HTR-8/SVneo (cell line): ENCODE measurements around the gene DNAJC6.
"Not testable (repeated sequence)": the region's sequence is repeated elsewhere in the genome, so short reads cannot be mapped to it uniquely, and the experiment has no call there.

Source experiments
- DNase-seq: peaks from one replicate; pipeline ENCODE4 v3.0.0; 2011; ENCODE audit warnings: low spot score, mixed read lengths; ENCODE audit not compliant: insufficient read length
- FAIRE-seq: peaks from 2 replicates; lab custom pipeline; 2011; peaks lifted over from hg19 to GRCh38; lab: Jason Lieb, UNC

The DNAJC6 gene

GRCh38 chr1:65344171-65344814 lies 35.0 kb downstream of the DNAJC6 start:
- no peak for FAIRE-seq
- DNase-seq: no peak

- DNase-seq (no peak), FAIRE-seq (no peak)
Measured at GRCh38 chr1:65346190-65346589, 36.8 kb downstream of the DNAJC6 start.

DNA sequence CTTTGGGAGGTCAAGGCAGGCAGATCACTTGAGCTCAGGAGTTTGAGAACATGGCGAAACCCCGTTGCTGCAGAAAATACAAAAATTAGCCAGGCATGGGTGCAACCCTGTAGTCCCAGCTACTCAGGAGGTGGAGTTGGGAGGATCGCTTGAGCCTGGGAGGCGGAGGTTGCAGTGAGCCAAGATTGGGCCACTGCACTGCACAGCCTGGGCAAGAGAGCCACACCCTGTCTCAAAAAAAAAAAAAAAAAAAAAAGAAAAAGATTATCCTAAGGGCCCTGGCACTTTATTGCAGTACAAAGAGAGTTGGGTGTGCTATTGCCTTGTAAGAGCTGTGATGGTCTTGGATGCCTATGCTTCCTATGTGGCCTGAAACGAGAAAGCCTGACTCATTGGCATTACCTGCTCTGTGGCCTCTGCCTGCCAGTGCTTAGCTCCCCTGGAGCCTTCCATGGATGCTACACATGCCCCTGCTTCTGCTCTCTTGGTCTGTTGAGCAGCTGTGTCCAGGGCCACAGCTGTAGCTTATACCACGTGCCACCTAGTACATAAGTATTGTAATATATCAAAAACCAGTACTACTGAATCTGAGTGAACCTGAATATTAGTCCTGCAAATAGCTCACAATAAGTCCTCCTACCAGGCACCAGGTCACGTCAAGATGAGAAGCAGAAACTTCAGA lies 45.8 kb downstream of the DNAJC6 start:
- DNase-seq (no peak), FAIRE-seq (no peak)

- DNase-seq (no peak), FAIRE-seq (no peak)
Measured at GRCh38 chr1:65357291-65357960, 48.1 kb downstream of the DNAJC6 start.

- FAIRE-seq (no peak), DNase-seq (no peak)
Measured at GRCh38 chr1:65359888-65360287, 50.5 kb downstream of the DNAJC6 start.

DNA sequence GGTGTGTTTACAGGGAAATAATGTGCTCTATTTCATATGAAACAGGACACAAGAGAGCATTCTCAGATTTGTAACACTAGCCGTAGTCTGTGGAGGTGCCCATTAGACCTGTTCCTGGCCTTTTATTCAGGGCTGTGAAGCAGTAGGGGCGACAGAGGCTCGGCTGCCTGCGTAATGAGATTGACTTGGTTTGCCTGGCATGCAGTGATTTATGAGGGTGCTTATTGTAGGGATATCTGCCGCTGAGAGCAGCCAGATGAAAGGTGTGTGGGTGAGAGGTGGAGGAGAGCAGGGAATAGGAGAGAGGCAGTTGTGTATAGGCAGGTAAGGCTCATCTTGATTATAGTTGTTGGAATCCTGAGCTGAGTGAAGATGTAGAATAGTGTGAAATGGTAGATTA lies 51.3 kb downstream of the DNAJC6 start:
- DNase-seq: no peak
- no peak for FAIRE-seq

DNA sequence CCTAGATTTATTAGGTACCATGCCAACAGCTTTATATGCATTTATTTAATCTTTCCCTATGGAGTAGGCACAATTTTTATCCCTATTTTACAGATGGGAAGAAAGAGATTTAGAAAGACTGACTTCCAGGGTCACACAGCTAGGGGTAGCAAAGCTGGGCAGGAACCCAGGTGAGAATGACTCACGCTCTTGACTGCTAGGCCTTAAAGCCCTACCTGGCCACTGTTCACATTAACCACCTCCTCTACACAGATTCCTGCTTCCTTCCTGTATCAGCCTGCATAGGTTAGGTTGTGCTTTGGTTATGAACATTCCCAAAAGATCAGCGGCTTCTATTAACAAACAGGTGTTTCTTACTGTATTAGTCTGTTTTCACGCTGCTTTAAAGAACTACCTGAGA lies 53.2 kb downstream of the DNAJC6 start:
- no peak for DNase-seq
- FAIRE-seq: no peak

DNA sequence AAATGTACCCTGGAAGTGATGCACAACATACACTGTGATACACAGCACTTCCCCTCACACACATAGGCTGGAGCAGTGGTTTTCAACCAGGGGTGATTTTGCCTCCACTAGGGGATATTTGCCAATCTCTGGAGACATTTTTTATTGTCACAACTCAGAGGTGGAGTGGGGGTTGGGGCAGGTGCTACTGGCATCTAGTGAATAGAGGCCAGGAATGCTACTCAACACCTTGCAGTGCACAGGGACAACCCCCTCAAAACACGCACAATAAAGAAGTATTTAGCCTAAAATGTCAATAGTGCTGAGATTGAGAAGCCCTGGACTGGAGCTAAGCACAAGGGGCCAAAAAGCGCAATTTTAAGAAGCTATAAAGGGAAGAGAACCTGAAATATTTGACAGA lies 54.1 kb downstream of the DNAJC6 start:
- DNase-seq: no peak
- no peak for FAIRE-seq

- no peak for DNase-seq
- no peak for FAIRE-seq
Measured at GRCh38 chr1:65368403-65368802, 59.1 kb downstream of the DNAJC6 start.

DNA sequence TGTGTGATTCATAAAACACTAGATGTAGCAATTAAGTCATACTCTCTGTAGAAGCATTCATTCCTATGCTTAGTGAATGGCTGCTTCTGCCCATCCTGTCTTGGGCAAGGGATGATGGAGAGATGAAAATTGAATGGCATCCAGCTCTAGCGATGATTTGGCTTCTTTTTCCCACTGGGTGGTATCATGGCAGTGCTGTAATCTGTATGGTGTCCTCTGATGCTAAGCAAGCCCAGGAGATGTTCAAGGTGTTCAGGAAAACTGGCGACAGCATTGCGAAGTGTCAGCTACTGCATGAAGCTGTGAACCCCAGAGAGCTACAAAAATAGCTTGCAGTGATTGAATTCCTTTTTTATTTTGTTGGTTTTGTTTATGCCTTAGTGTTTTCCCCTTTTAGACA lies 62.2 kb downstream of the DNAJC6 start:
- no peak for FAIRE-seq
- DNase-seq: no peak

- FAIRE-seq (no peak), DNase-seq (no peak)
Measured at GRCh38 chr1:65372557-65372956, 63.2 kb downstream of the DNAJC6 start.

DNA sequence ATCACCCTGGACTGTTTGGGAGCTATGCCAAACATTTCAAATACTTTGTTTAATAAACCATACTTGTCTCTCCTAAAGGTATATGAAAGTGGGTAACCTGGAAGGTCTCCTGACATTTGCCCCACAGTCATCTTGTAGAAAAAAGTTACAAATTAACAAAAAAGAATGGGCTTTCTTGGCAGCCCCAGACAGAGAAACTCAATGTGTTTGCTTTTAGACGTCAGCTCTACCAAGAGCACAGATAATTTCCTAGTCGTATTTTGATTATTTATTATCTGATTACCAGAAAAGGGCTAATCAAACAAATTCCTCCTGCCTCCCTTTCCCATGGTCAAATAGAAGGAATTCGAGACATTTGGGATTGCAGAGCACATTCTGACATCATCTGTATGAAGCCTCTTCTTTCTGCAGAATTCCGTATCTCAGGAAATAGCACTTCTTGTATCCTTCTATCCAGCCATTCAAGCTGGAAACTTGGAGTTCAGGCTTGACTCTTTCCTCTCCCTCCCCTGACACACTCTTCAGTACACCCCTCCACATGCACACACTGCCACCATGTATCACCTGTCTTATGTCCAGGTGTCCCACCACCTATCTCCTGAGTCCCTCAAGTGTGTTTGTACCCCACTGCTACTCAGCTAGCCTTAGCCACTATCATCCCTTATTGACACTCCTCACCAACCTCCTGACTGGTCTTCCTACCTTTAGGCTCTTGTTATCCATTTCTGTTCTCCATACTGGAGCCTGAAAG lies 68.3 kb downstream of the DNAJC6 start:
- no peak for FAIRE-seq
- DNase-seq: no peak

- FAIRE-seq: no peak
- DNase-seq: no peak
Measured at GRCh38 chr1:65378247-65378946, 69.1 kb downstream of the DNAJC6 start.

DNA sequence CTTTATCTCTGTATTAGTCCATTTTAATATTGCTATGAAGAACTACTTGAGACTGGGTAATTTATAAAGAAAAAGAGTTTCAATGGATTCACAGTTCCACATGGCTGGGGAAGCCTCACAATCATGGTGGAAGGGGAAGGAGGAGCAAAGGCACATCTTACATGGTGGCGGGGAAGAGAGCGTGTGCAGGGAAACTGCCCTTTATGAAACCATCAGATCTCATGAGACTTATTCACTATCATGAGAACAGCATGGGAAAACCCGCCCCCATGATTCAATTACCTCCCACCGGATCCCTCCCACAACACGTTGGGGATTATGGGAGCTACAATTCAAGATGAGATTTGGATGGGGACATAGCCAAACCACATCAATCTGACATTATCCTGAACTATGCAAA lies 75.1 kb downstream of the DNAJC6 start:
- not testable (repeated sequence) for DNase-seq, FAIRE-seq

DNA sequence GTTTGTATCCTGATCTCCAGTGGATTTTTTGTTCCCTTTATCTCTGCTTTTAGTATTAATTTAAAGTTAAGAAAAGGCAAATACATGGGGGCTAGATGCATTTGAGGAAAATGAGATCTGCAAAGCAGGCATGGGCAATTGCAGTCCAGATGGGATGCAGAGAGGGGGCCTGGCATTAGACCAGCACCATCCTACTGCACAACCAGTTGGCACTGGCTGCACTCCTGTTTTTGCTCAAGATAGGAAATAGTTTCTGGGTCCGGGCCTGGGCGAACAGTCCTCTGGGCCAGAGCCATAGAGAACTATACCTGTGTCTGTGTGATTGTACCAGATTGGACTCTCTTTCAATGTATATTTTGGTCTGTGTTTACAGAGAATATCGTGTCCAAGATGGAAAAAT lies 77.1 kb downstream of the DNAJC6 start:
- FAIRE-seq (no peak), DNase-seq (no peak)

DNA sequence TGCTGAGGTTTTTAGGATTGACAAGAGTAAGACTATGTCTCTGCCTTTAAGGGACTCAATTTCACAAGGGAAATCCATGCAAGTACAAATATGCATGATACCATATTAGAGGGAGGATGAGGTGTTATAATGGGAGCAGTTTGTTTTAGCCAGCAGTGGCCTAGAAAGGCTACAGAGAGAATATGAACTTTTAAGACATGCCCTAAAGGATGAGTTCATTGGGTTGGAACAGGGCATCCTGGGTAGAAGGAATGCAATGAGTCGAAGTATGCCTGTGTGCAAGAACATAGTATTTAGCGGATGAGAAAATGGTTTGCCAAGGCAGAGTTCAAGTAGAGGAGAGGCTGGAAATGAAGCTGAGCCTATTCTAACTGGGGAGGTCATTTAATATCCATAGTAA lies 78.5 kb downstream of the DNAJC6 start:
- DNase-seq: no peak
- no peak for FAIRE-seq

DNA sequence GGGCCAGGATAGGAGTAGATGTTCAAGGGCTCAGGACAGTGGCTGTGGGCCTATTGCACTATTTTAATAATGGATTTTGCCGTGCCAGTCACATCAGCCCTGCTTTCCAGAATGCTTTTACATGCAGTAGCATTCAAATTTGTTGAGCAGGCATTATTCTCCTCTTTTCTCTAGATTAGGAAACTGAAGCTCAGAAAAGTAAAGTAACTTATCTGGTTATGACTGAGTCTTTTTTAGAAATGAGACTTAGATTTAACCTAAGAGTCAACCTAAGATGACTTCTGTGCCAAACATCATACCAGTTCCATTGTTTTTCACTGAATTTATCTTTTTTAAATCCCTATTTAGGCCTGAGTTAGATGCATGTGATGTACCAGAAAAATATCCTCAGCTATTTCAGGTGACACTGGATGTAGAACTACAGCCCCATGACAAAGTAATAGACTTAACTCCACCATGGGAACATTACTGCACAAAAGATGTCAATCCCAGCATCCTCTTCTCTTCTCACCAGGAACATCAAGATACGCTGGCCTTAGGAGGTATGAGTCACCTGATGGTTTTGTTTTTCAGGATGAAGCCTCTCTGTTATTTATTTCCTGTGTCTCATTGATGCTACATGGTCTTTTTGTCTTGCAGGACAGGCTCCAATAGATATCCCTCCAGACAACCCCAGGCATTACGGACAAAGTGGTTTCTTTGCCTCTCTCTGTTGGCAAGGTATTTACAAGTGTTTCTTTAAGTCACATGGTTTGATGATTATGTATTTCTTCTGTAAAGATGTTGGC lies 79.8 kb downstream of the DNAJC6 start:
- no peak for FAIRE-seq
- no peak for DNase-seq

DNA sequence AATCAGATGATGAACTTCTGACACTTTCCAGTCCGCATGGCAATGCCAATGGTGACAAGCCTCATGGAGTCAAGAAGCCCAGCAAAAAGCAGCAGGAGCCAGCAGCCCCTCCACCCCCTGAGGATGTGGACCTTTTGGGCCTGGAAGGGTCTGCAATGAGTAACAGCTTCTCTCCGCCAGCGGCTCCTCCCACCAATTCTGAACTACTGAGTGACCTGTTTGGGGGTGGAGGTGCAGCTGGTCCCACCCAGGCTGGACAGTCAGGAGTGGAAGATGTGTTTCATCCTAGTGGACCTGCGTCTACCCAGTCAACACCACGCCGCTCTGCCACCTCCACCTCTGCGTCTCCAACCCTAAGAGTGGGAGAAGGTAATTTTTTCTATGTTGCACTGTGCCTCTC lies 83.2 kb downstream of the DNAJC6 start:
- no peak for FAIRE-seq
- no peak for DNase-seq

DNA sequence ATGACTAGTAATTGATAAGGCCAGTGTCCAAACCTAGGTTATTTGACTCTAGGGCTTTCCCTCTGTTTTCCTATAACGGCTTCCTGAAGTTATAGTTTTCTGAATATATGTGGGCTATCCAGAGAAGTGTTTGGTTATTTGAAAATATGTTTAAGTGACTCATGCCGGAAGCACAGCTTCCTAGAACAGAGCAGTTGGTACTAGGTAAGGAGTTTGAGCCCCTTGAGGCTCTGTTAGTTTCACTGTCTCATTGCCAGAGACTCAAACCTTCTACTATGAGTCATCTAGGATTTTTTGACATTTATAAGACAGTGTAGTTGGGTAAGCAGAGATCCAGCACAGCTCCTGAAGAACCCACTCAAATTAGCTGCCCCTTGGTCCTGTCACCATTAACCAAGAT lies 84.0 kb downstream of the DNAJC6 start:
- DNase-seq (peak; percentile 38), FAIRE-seq (no peak)

- DNase-seq: no peak
- no peak for FAIRE-seq
Measured at GRCh38 chr1:65393928-65394327, 84.6 kb downstream of the DNAJC6 start.
